ENCODE data around the gene PARD3.

DNA sequence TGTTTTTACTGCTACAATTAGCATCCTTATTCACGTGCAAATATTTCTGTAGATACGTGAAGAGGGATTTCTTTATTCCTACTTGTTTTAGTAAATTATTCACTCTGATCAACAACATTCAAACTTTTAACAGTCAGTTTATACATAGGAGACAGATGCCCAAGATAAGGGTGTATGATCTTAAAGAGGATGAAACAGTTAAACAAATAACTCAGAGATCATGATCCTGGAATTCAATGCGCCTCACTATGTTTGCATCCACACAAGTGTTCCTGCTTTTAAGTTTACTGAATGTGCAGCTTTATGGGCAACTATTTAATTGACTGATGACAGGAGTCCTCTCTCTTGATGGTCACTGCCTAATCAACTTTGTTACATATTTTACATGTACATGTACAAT, 394.8 kb downstream of the PARD3 start:
- TF ChIP-seq, protein P1, sequence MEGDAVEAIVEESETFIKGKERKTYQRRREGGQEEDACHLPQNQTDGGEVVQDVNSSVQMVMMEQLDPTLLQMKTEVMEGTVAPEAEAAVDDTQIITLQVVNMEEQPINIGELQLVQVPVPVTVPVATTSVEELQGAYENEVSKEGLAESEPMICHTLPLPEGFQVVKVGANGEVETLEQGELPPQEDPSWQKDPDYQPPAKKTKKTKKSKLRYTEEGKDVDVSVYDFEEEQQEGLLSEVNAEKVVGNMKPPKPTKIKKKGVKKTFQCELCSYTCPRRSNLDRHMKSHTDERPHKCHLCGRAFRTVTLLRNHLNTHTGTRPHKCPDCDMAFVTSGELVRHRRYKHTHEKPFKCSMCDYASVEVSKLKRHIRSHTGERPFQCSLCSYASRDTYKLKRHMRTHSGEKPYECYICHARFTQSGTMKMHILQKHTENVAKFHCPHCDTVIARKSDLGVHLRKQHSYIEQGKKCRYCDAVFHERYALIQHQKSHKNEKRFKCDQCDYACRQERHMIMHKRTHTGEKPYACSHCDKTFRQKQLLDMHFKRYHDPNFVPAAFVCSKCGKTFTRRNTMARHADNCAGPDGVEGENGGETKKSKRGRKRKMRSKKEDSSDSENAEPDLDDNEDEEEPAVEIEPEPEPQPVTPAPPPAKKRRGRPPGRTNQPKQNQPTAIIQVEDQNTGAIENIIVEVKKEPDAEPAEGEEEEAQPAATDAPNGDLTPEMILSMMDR (IDR thresholded peaks at IDR 0.05 in 2 of 3, conservative IDR thresholded peaks at IDR 0.05 in 1 of 3; ENCODE audit: control insufficient read depth in 2 of 3, extremely low read depth in 1 of 3, insufficient read depth in 1 of 3, low read depth in 3 of 3, low read length in 3 of 3): no peak
- TF ChIP-seq MYC (IDR thresholded peaks at IDR 0.05; ENCODE audit: insufficient read depth, insufficient read length, insufficient replicate concordance, low read length, severe bottlenecking) (no peak), ATF3 (IDR thresholded peaks at IDR 0.05; ENCODE audit: borderline replicate concordance, extremely low read depth, low read depth, low read length) (no peak)

All from GM12878 (cell line).